Smooth muscle cell (in vitro differentiated cells): Measurements from ENCODE around the gene HOXD9. TPM values are rescaled to one million over a fixed set of nuclear protein-coding genes. Genes with fewer than 3 reads are reported as not detected.

ENCODE experiments used
- DNase-seq: peaks from one replicate; lab custom pipeline; 2025; ENCODE audit not compliant: unreplicated experiment; lab: John Stamatoyannopoulos, UW
- H2AFZ ChIP-seq: fragments of 200-600 bp; sonication (generic); 2 replicates; pipeline ENCODE4 v1.6.0; 2016; ENCODE audit warnings: antibody characterized with exemption, low read depth, mild to moderate bottlenecking
- H3F3A ChIP-seq: fragments of 200-600 bp; sonication (generic); 2 replicates; pipeline ENCODE4 v1.6.0; 2017; ENCODE audit warnings: antibody characterized with exemption, low read depth
- H3K27ac ChIP-seq: fragments of 200-600 bp; sonication (generic); 2 replicates; pipeline ENCODE4 v1.5.1; 2016; ENCODE audit warnings: low read depth, mild to moderate bottlenecking
- H3K27me3 ChIP-seq: fragments of 200-600 bp; sonication (generic); 2 replicates; pipeline ENCODE4 v1.6.1; 2016; ENCODE audit warnings: low read depth, mild to moderate bottlenecking
- H3K36me3 ChIP-seq: fragments of 200-600 bp; sonication (generic); 2 replicates; pipeline ENCODE4 v1.5.1; 2016; ENCODE audit warnings: low read depth
- H3K4me1 ChIP-seq: fragments of 200-600 bp; sonication (generic); 2 replicates; pipeline ENCODE4 v1.5.1; 2016; ENCODE audit warnings: low read depth
- H3K4me2 ChIP-seq: fragments of 200-600 bp; sonication (generic); 2 replicates; pipeline ENCODE4 v1.6.0; 2016; ENCODE audit warnings: mild to moderate bottlenecking
- H3K4me3 ChIP-seq: fragments of 200-600 bp; sonication (generic); 2 replicates; pipeline ENCODE4 v1.5.1; 2016; ENCODE audit warnings: mild to moderate bottlenecking
- H3K79me2 ChIP-seq: fragments of 200-600 bp; sonication (generic); 2 replicates; pipeline ENCODE4 v1.6.0; 2016; ENCODE audit warnings: low read depth, mild to moderate bottlenecking
- H3K9ac ChIP-seq: fragments of 200-600 bp; sonication (generic); 2 replicates; pipeline ENCODE4 v1.6.0; 2016; ENCODE audit warnings: low read depth
- H3K9me3 ChIP-seq: fragments of 200-600 bp; sonication (generic); replicated peaks from 2 replicates; pipeline ENCODE4 v1.5.1; 2016; ENCODE audit warnings: low read depth
- H4K20me1 ChIP-seq: fragments of 200-600 bp; sonication (generic); 2 replicates; pipeline ENCODE4 v1.6.0; 2016; ENCODE audit warnings: low read depth
- CTCF ChIP-seq: fragments of 200-600 bp; sonication (generic); IDR thresholded peaks from 2 replicates; pipeline ENCODE4 v1.5.1; 2017; ENCODE audit warnings: borderline replicate concordance, mild to moderate bottlenecking, antibody characterized with exemption; ENCODE audit not compliant: insufficient read depth, poor library complexity, severe bottlenecking
- WGBS: methylation state at CpG from one replicate; pipeline ENCODE4 v1.1.7; 2016; ENCODE audit warnings: low lambda C conversion rate; 5-methylcytosine and 5-hydroxymethylcytosine counted together
- polyA plus RNA-seq: library from polyadenylated mRNA; unstranded; fragments of >200 nt; fragmentation: Nextera tagmentation; extraction: Ambion mirVana; gene quantifications from 2 replicates; pipeline ENCODE4 v1.2.1, GENCODE V29; 2016
- total RNA-seq: library from RNA; depleted of rRNA; stranded (reverse); fragments of >200 nt; gene quantifications from 2 replicates; pipeline ENCODE4 v1.2.3, GENCODE V29; 2014

Gene HOXD9
- total and polyA plus RNA-seq, 2 experiments from 2014 or later = 0.49 to 2.2 TPM

- TF ChIP-seq CTCF = no peak
- peaks cover 100% of the 10 kb centered on the region for H3K27me3 ChIP-seq
Measured at GRCh38 chr2:176155356-176156044, 33.0 kb downstream of the HOXD9 start.

DNA sequence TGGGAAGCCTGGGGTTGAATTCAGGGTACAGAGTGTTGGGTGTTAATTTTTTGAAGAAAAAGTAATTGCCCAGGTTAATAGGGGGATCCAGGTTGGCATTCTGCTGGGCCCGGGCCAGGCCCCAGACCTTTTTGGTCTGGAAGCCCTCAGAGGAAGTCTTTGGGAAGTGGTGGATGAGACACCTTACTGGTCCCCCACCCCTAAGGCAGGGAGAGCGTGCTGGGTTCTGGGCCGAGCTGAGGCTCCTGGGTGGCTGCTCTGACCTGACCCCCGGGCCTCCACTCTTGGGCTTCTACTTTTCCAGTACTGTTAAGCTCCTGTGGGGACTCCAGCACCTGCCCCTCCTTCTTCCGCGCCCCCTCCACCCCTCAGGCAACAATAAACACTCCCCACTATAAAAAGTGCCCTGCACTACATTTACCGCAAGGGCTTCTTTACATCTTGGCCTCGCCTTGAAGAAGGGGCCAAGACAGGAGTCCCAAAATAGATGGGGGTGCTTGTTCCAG lies 33.8 kb downstream of the HOXD9 start:
- Histone ChIP-seq H3K9me3 (no peaks in the 10 kb centered on the region), H3K9ac (no peak overlapping the region), H3K27ac (no peak overlapping the region), H3F3A (no peaks in the 10 kb centered on the region), H3K4me3 (no peak overlapping the region), H3K79me2 (no peaks in the 10 kb centered on the region), H3K27me3 (peaks cover 100% of the 10 kb centered on the region), H3K4me1 (peaks cover 11% of the 10 kb centered on the region), H3K4me2 (no peak overlapping the region), H2AFZ (no peak overlapping the region), H4K20me1 (peaks cover 4% of the 10 kb centered on the region), H3K36me3 (no peaks in the 10 kb centered on the region)
- WGBS = 19% methylated on average over 7 of the region's 8 CpGs
- DNase-seq = no peak
- no peak for TF ChIP-seq CTCF

More at GRCh38 chr2:176155356-176156044, 33.0 kb downstream of the HOXD9 start:
- H3K79me2 ChIP-seq = no peaks in the 10 kb centered on the region
- H4K20me1 ChIP-seq = peaks cover 4% of the 10 kb centered on the region
- no peak overlapping the region for H3K4me3 ChIP-seq
- WGBS = 7% methylated on average over 6 of the region's 6 CpGs
- H3K27ac ChIP-seq = no peak overlapping the region
- H3K4me1 ChIP-seq = peaks cover 11% of the 10 kb centered on the region
- no peaks in the 10 kb centered on the region for H3F3A ChIP-seq
- H3K36me3 ChIP-seq = no peaks in the 10 kb centered on the region
- H3K4me2 ChIP-seq = no peak overlapping the region
- DNase-seq = no peak
- no peak overlapping the region for H2AFZ ChIP-seq
- no peak overlapping the region for H3K9ac ChIP-seq
- H3K9me3 ChIP-seq = no peaks in the 10 kb centered on the region

- Histone ChIP-seq H3K4me2 (peak within 1 kb of the TSS; percentile 75), H3K9me3 (no peaks in the 10 kb centered on the region), H3K79me2 (no peaks in the 10 kb centered on the region), H3F3A (no peaks in the 10 kb centered on the region), H3K27ac (no peak within 1 kb of the TSS), H3K9ac (no peak within 1 kb of the TSS), H4K20me1 (peaks cover 4% of the 10 kb centered on the region), H3K4me3 (peak within 1 kb of the TSS; percentile 21), H3K4me1 (peaks cover 11% of the 10 kb centered on the region), H3K36me3 (no peaks in the 10 kb centered on the region), H3K27me3 (peaks cover 100% of the 10 kb centered on the region), H2AFZ (no peak within 1 kb of the TSS)
- no peak for DNase-seq
- TF ChIP-seq CTCF = no peak
- 5% methylated on average over 37 of the region's 48 CpGs for WGBS
Measured at GRCh38 chr2:176156807-176157498, 34.4 kb downstream of the HOXD9 start, which contains the start of gene HOXD3. Gene HOXD3 (plus strand): TSS chr2:176157307. CDS start chr2:176169115, 11,808 bp downstream.
